ENCODE measurements around the gene BOK. TPM values are rescaled to one million over a fixed set of nuclear protein-coding genes. Genes with fewer than 3 reads are reported as not detected.

The BOK gene
- total RNA-seq, 2 donors from 2014 or later, result 33.2 to 62.3 TPM

GRCh38 chr2:241603686-241604085 is 45.1 kb downstream of the BOK start:
- 70 to 71% methylated on average over 5 of the region's 5 CpGs for WGBS, 2 donors
- ATAC-seq (no peak), DNase-seq (no peak)
- Histone ChIP-seq H3K27me3 (no peaks in the 10 kb centered on the region), H3K9me3 (no peaks in the 10 kb centered on the region), H3K27ac (no peak overlapping the region), H3K4me1 (no peaks in the 10 kb centered on the region), H3K4me3 (no peak overlapping the region), H3K36me3 (replicated peaks in 1 of 2; ENCODE audit: insufficient read depth in 1 of 2, low read depth in 2 of 2) (peaks cover 0 to 12% of the 10 kb centered on the region in 2 donors)
- intact Hi-C loops (cut with DNase I), result no loop called here
- TF ChIP-seq CTCF (IDR thresholded peaks at IDR 0.05) (no peak), POLR2A (IDR thresholded peaks at IDR 0.05) (no peak)

GRCh38 chr2:241606186-241606585 is 47.6 kb downstream of the BOK start:
- WGBS, 2 donors, result 90 to 94% methylated on average over 8 of the region's 8 CpGs

GRCh38 chr2:241607162-241607885 is 48.8 kb downstream of the BOK start:
- no peaks in the 10 kb centered on the region for H3K27me3 ChIP-seq
- no peaks in the 10 kb centered on the region for H3K9me3 ChIP-seq
- peaks cover 17% of the 10 kb centered on the region for H3K4me1 ChIP-seq
- ATAC-seq, result no peak
- H3K27ac ChIP-seq, result no peak overlapping the region
- no peak for TF ChIP-seq POLR2A (IDR thresholded peaks at IDR 0.05)
- TF ChIP-seq CTCF (IDR thresholded peaks at IDR 0.05), result no peak
- 91 to 97% methylated on average over 20 to 27 of the region's 27 CpGs for WGBS, 2 donors
- intact Hi-C loops (cut with DNase I), result no loop called here
- DNase-seq, result no peak
- peaks cover 0 to 2% of the 10 kb centered on the region in 2 donors for H3K36me3 ChIP-seq (replicated peaks in 1 of 2; ENCODE audit: insufficient read depth in 1 of 2, low read depth in 2 of 2)
- H3K4me3 ChIP-seq, result no peak overlapping the region

More at GRCh38 chr2:241606186-241606585, 47.6 kb downstream of the BOK start:
- peaks cover 0 to 8% of the 10 kb centered on the region in 2 donors for H3K36me3 ChIP-seq (replicated peaks in 1 of 2; ENCODE audit: insufficient read depth in 1 of 2, low read depth in 2 of 2)
- H3K27me3 ChIP-seq, result no peaks in the 10 kb centered on the region
- TF ChIP-seq CTCF (IDR thresholded peaks at IDR 0.05), result no peak
- no peak for TF ChIP-seq POLR2A (IDR thresholded peaks at IDR 0.05)
- no peak for DNase-seq
- intact Hi-C loops (cut with DNase I), result no loop called here
- peaks cover 17% of the 10 kb centered on the region for H3K4me1 ChIP-seq
- no peak for ATAC-seq
- H3K27ac ChIP-seq, result no peak overlapping the region
- H3K4me3 ChIP-seq, result no peak overlapping the region
- H3K9me3 ChIP-seq, result no peaks in the 10 kb centered on the region

GRCh38 chr2:241608881-241609280 is 50.3 kb downstream of the BOK start:
- H3K27me3 ChIP-seq, result no peaks in the 10 kb centered on the region
- no peak for DNase-seq
- H3K36me3 ChIP-seq (replicated peaks in 1 of 2; ENCODE audit: insufficient read depth in 1 of 2, low read depth in 2 of 2), result peaks cover 0 to 2% of the 10 kb centered on the region in 2 donors
- peaks cover 17% of the 10 kb centered on the region for H3K4me1 ChIP-seq
- intact Hi-C loops (cut with DNase I), result no loop called here
- TF ChIP-seq CTCF (IDR thresholded peaks at IDR 0.05) (no peak), POLR2A (IDR thresholded peaks at IDR 0.05) (no peak)
- H3K4me3 ChIP-seq, result no peak overlapping the region
- 75 to 83% methylated on average over 10 of the region's 10 CpGs for WGBS, 2 donors
- no peak overlapping the region for H3K27ac ChIP-seq
- H3K9me3 ChIP-seq, result no peaks in the 10 kb centered on the region
- no peak for ATAC-seq

All from body of pancreas (tissue), 4 donors.